Measurements from ENCODE around the gene OXSR1. TPM values are rescaled to one million over a fixed set of nuclear protein-coding genes. Genes with fewer than 3 reads are reported as not detected.

Gene OXSR1
- total and polyA plus RNA-seq, 2 of the 13 experiments (the other 11 are each of a cell fraction or from before 2014, with no cell fraction given), result 27.4 to 32.6 TPM

DNA sequence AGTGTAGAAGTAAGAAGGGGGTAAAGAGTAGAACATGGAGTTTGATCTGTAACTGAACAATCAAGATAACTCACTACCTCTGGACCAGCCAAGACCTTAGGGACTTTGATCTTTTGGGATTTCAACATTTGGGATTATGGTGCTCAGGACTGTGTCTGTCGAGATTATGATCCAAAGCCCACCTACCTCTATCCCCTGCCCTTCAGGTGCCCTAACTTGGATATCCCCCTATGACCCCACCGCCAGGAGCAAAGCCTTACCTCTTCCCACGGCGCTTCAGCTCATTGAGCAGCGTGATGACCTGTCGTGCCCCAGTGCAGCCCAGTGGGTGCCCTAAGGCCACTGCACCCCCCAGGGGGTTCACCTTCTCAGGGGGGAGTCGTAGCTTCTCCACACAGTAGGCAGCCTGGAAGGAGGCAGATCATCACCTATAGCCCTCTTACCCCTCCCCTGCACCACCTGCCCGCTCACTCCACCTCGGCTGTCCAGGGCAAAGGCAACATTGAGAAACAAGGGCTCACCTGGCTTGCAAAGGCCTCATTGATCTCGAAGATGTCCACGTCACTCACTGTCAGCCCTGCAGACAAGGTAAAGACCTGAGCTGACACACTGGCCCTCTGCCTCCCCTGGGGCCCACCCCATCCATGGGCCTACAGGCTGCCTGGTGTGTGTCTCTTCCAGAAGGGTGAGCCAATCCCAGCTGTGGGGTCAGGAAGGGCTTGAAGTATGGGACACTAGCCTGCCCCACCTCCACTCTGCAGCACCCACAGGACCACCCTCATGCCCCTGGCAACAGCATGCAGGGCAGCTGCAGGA lies 39.8 kb upstream of the OXSR1 start (continued):
- TF ChIP-seq, protein P1, sequence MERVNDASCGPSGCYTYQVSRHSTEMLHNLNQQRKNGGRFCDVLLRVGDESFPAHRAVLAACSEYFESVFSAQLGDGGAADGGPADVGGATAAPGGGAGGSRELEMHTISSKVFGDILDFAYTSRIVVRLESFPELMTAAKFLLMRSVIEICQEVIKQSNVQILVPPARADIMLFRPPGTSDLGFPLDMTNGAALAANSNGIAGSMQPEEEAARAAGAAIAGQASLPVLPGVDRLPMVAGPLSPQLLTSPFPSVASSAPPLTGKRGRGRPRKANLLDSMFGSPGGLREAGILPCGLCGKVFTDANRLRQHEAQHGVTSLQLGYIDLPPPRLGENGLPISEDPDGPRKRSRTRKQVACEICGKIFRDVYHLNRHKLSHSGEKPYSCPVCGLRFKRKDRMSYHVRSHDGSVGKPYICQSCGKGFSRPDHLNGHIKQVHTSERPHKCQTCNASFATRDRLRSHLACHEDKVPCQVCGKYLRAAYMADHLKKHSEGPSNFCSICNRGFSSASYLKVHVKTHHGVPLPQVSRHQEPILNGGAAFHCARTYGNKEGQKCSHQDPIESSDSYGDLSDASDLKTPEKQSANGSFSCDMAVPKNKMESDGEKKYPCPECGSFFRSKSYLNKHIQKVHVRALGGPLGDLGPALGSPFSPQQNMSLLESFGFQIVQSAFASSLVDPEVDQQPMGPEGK (CRISPR knock-in tag; IDR thresholded peaks at IDR 0.05), result no peak
- TF ChIP-seq GTF2F1 (IDR thresholded peaks at IDR 0.05; ENCODE audit: low read length), result no peak
- TF ChIP-seq, protein P2, sequence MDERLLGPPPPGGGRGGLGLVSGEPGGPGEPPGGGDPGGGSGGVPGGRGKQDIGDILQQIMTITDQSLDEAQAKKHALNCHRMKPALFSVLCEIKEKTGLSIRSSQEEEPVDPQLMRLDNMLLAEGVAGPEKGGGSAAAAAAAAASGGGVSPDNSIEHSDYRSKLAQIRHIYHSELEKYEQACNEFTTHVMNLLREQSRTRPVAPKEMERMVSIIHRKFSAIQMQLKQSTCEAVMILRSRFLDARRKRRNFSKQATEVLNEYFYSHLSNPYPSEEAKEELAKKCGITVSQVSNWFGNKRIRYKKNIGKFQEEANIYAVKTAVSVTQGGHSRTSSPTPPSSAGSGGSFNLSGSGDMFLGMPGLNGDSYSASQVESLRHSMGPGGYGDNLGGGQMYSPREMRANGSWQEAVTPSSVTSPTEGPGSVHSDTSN (CRISPR knock-in tag; IDR thresholded peaks at IDR 0.05), result no peak
- TF ChIP-seq ZMAT3 (CRISPR knock-in tag; conservative IDR thresholded peaks at IDR 0.05), result no peak
- no peak for TF ChIP-seq PAWR (CRISPR knock-in tag; IDR thresholded peaks at IDR 0.05; ENCODE audit: borderline replicate concordance)
- TF ChIP-seq ZNF552 (CRISPR knock-in tag; IDR thresholded peaks at IDR 0.05; ENCODE audit: borderline replicate concordance), result no peak
- TF ChIP-seq, protein P3, sequence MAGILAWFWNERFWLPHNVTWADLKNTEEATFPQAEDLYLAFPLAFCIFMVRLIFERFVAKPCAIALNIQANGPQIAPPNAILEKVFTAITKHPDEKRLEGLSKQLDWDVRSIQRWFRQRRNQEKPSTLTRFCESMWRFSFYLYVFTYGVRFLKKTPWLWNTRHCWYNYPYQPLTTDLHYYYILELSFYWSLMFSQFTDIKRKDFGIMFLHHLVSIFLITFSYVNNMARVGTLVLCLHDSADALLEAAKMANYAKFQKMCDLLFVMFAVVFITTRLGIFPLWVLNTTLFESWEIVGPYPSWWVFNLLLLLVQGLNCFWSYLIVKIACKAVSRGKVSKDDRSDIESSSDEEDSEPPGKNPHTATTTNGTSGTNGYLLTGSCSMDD (CRISPR knock-in tag; IDR thresholded peaks at IDR 0.05), result no peak
- TF ChIP-seq RCOR2 (CRISPR knock-in tag; IDR thresholded peaks at IDR 0.05), result no peak
- TF ChIP-seq POLR2AphosphoS2 (IDR thresholded peaks at IDR 0.05; ENCODE audit: low read depth, low read length), result no peak
- TF ChIP-seq MEIS2 (CRISPR knock-in tag; IDR thresholded peaks at IDR 0.05), result no peak
- TF ChIP-seq SALL1 (CRISPR knock-in tag; IDR thresholded peaks at IDR 0.05), result peak; percentile 21; the same call in 1 of the 2 replicates
- TF ChIP-seq MLLT10 (CRISPR knock-in tag; IDR thresholded peaks at IDR 0.05), result no peak
- TF ChIP-seq, protein P4, sequence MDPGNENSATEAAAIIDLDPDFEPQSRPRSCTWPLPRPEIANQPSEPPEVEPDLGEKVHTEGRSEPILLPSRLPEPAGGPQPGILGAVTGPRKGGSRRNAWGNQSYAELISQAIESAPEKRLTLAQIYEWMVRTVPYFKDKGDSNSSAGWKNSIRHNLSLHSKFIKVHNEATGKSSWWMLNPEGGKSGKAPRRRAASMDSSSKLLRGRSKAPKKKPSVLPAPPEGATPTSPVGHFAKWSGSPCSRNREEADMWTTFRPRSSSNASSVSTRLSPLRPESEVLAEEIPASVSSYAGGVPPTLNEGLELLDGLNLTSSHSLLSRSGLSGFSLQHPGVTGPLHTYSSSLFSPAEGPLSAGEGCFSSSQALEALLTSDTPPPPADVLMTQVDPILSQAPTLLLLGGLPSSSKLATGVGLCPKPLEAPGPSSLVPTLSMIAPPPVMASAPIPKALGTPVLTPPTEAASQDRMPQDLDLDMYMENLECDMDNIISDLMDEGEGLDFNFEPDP (CRISPR knock-in tag; conservative IDR thresholded peaks at IDR 0.05), result no peak
